Glomerular visceral epithelial cell (primary cell): ENCODE measurements around the gene MAL.

Experiments
- DNase-seq: peaks from one replicate; pipeline ENCODE4 v3.0.0-alpha.2; 2016; ENCODE audit errors: extremely low spot score

The MAL gene

GRCh38 chr2:95061601-95062183 lies 36.2 kb downstream of the MAL start:
- no peak for DNase-seq

GRCh38 chr2:95062242-95063085 lies 37.0 kb downstream of the MAL start:
- no peak for DNase-seq

GRCh38 chr2:95063086-95063958 lies 37.8 kb downstream of the MAL start:
- no peak for DNase-seq

GRCh38 chr2:95068256-95068655 lies 42.7 kb downstream of the MAL start:
- no peak for DNase-seq

GRCh38 chr2:95069465-95069864 lies 44.0 kb downstream of the MAL start:
- no peak for DNase-seq

- no peak for DNase-seq
These were observed 46.3 kb downstream of the MAL start for GRCh38 chr2:95071856-95072255.

- no peak for DNase-seq
These were observed 46.9 kb downstream of the MAL start for GRCh38 chr2:95072424-95072823.

GRCh38 chr2:95073856-95074662 lies 48.6 kb downstream of the MAL start:
- DNase-seq = peak; percentile 36

- DNase-seq = no peak
These were observed 49.3 kb downstream of the MAL start for GRCh38 chr2:95074663-95075439.

GRCh38 chr2:95075440-95076132 lies 50.1 kb downstream of the MAL start:
- DNase-seq = no peak

- peak; percentile 67 for DNase-seq
These were observed 51.4 kb downstream of the MAL start for GRCh38 chr2:95076705-95077529.

- no peak for DNase-seq
These were observed 52.0 kb downstream of the MAL start for GRCh38 chr2:95077530-95077825.

GRCh38 chr2:95077861-95078603 lies 52.5 kb downstream of the MAL start:
- DNase-seq = no peak

- no peak for DNase-seq
These were observed 53.7 kb downstream of the MAL start for GRCh38 chr2:95079199-95079683.

- no peak for DNase-seq
These were observed 57.0 kb downstream of the MAL start for GRCh38 chr2:95082477-95082876.

- DNase-seq = no peak
These were observed 60.5 kb downstream of the MAL start for GRCh38 chr2:95086017-95086416.

- DNase-seq = no peak
These were observed 61.9 kb downstream of the MAL start for GRCh38 chr2:95087379-95087778.

GRCh38 chr2:95091885-95092555 lies 66.5 kb downstream of the MAL start:
- no peak for DNase-seq
